KOPT-K1 (cell line): ENCODE measurements around the gene ADAM19.
A peak's percentile ranks its signal among the peaks of the same experiment; 100 is the strongest.
"Not testable (repeated sequence)": the region's sequence is repeated elsewhere in the genome, so short reads cannot be mapped to it uniquely, and the experiment has no call there.

ENCODE experiments used
- H3K27ac ChIP-seq: fragments of 200-600 bp; sonication (generic); 2 replicates; pipeline ENCODE4 v1.5.1; 2016; ENCODE audit warnings: antibody characterized with exemption, mild to moderate bottlenecking, low read depth, low read length; ENCODE audit not compliant: poor library complexity, severe bottlenecking
- H3K36me3 ChIP-seq: fragments of 200-600 bp; sonication (generic); 2 replicates; pipeline ENCODE4 v1.5.1; 2017; ENCODE audit warnings: antibody characterized with exemption, mild to moderate bottlenecking, low read length, moderate library complexity; ENCODE audit not compliant: insufficient read depth
- H3K9me3 ChIP-seq: fragments of 200-600 bp; sonication (generic); 2 replicates; pipeline ENCODE4 v1.5.1; 2017; ENCODE audit warnings: antibody characterized with exemption, low read length, mild to moderate bottlenecking; ENCODE audit not compliant: insufficient read depth, poor library complexity, severe bottlenecking

The ADAM19 gene

GRCh38 chr5:157485811-157486210 lies 89.8 kb downstream of the ADAM19 start:
- Histone ChIP-seq H3K36me3 (peaks cover 74% of the 10 kb centered on the region), H3K9me3 (no peaks in the 10 kb centered on the region), H3K27ac (peak overlapping the region; percentile 54)

GRCh38 chr5:157485340-157485739 lies 90.2 kb downstream of the ADAM19 start:
- Histone ChIP-seq H3K27ac (peak overlapping the region; percentile 54), H3K36me3 (peaks cover 76% of the 10 kb centered on the region), H3K9me3 (no peaks in the 10 kb centered on the region)

- no peak overlapping the region for H3K27ac ChIP-seq
- no peaks in the 10 kb centered on the region for H3K9me3 ChIP-seq
- H3K36me3 ChIP-seq: peaks cover 78% of the 10 kb centered on the region
Observed at GRCh38 chr5:157484768-157485167, 90.8 kb downstream of the ADAM19 start.

GRCh38 chr5:157482702-157483101 lies 92.9 kb downstream of the ADAM19 start:
- not testable (repeated sequence) for H3K9me3 ChIP-seq, H3K27ac ChIP-seq
- peaks cover 75% of the 10 kb centered on the region for H3K36me3 ChIP-seq

- H3K36me3 ChIP-seq: peaks cover 69% of the 10 kb centered on the region
- no peak overlapping the region for H3K27ac ChIP-seq
- no peaks in the 10 kb centered on the region for H3K9me3 ChIP-seq
Observed at GRCh38 chr5:157481666-157482065, 93.9 kb downstream of the ADAM19 start.

- Histone ChIP-seq H3K27ac (no peak overlapping the region), H3K9me3 (no peaks in the 10 kb centered on the region), H3K36me3 (peaks cover 69% of the 10 kb centered on the region)
Observed at GRCh38 chr5:157481265-157481664, 94.3 kb downstream of the ADAM19 start.

- Histone ChIP-seq H3K36me3 (peaks cover 62% of the 10 kb centered on the region), H3K27ac (no peak overlapping the region), H3K9me3 (no peaks in the 10 kb centered on the region)
Observed at GRCh38 chr5:157479612-157480510, 95.7 kb downstream of the ADAM19 start.

GRCh38 chr5:157479166-157479565 lies 96.4 kb downstream of the ADAM19 start:
- no peaks in the 10 kb centered on the region for H3K9me3 ChIP-seq
- no peak overlapping the region for H3K27ac ChIP-seq
- H3K36me3 ChIP-seq: peaks cover 55% of the 10 kb centered on the region

GRCh38 chr5:157478726-157479125 lies 96.8 kb downstream of the ADAM19 start:
- H3K27ac ChIP-seq: no peak overlapping the region
- peaks cover 51% of the 10 kb centered on the region for H3K36me3 ChIP-seq

GRCh38 chr5:157477814-157478494 lies 97.6 kb downstream of the ADAM19 start:
- Histone ChIP-seq H3K27ac (no peak overlapping the region), H3K36me3 (peaks cover 43% of the 10 kb centered on the region), H3K9me3 (no peaks in the 10 kb centered on the region)

More at GRCh38 chr5:157478726-157479125, 96.8 kb downstream of the ADAM19 start:
- H3K9me3 ChIP-seq: no peaks in the 10 kb centered on the region

- H3K27ac ChIP-seq: no peak overlapping the region
- H3K36me3 ChIP-seq: peaks cover 40% of the 10 kb centered on the region
- no peaks in the 10 kb centered on the region for H3K9me3 ChIP-seq
Observed at GRCh38 chr5:157476702-157477408, 98.7 kb downstream of the ADAM19 start.

GRCh38 chr5:157475432-157475831 lies 100.1 kb downstream of the ADAM19 start:
- Histone ChIP-seq H3K27ac (no peak overlapping the region), H3K9me3 (no peaks in the 10 kb centered on the region), H3K36me3 (peaks cover 26% of the 10 kb centered on the region)

- no peak overlapping the region for H3K27ac ChIP-seq
- H3K36me3 ChIP-seq: peaks cover 10% of the 10 kb centered on the region
- no peaks in the 10 kb centered on the region for H3K9me3 ChIP-seq
Observed at GRCh38 chr5:157473383-157474320, 101.9 kb downstream of the ADAM19 start.

GRCh38 chr5:157471709-157472108 lies 103.9 kb downstream of the ADAM19 start:
- Histone ChIP-seq H3K36me3 (0 out of 2 replicates have a peak, but pooled peaks cover 3% of the 10 kb centered on the region), H3K27ac (no peak overlapping the region), H3K9me3 (no peaks in the 10 kb centered on the region)
